Measurements from ENCODE around the gene LAMB4. TPM values are rescaled to one million over a fixed set of nuclear protein-coding genes. Genes with fewer than 3 reads are reported as not detected.

LAMB4 gene
- total and polyA plus RNA-seq, 2 of the 8 experiments (the other 6 are each of a cell fraction or from before 2014, with no cell fraction given) = not detected

GRCh38 chr7:108078211-108078673 lies 51.9 kb downstream of the LAMB4 start:
- Histone ChIP-seq H3K4me3 (ENCODE audit: extremely low read depth in 1 of 4, insufficient read depth in 2 of 4, low read depth in 3 of 4, low read length in 4 of 4) (no peak overlapping the region), H2BK5ac (ENCODE audit: low read depth, low read length) (no peak overlapping the region), H3K27ac (ENCODE audit: low read depth, low read length) (no peak overlapping the region), H2AK5ac (ENCODE audit: low read depth, low read length) (no peak overlapping the region), H4K5ac (ENCODE audit: insufficient read length, low read depth, low read length) (no peak overlapping the region), H2BK15ac (ENCODE audit: low read length) (no peak overlapping the region), H3K56ac (replicated peaks; ENCODE audit: insufficient read length, low read depth, low read length) (no peak overlapping the region), H3K4me1 (replicated peaks in 1 of 4; ENCODE audit: control insufficient read depth in 3 of 4, insufficient read depth in 4 of 4, low read length in 3 of 4) (0 out of 7 replicates have a peak, but pooled peaks cover 0 to 4% (median 0%) of the 10 kb centered on the region in 4 experiments), H3K23ac (ENCODE audit: insufficient read length) (no peak overlapping the region), H2BK120ac (replicated peaks; ENCODE audit: low read depth, low read length) (no peak overlapping the region), H3K79me2 (ENCODE audit: control insufficient read depth in 1 of 2, insufficient read depth in 2 of 2, low read length in 2 of 2) (no peaks in the 10 kb centered on the region), H2BK20ac (ENCODE audit: low read length) (no peak overlapping the region), H3K27me3 (replicated peaks in 1 of 4; ENCODE audit: control insufficient read depth in 3 of 4, extremely low read depth in 1 of 4, insufficient read depth in 3 of 4, low read length in 3 of 4) (no peaks in the 10 kb centered on the region), H3K9me3 (ENCODE audit: insufficient read depth in 2 of 2, low read depth in 1 of 2, low read length in 1 of 2) (no peaks in the 10 kb centered on the region), H3K4me2 (ENCODE audit: insufficient read depth in 1 of 2, low read depth in 2 of 2, low read length in 2 of 2) (no peak overlapping the region), H3K14ac (ENCODE audit: insufficient read length) (no peak overlapping the region), H4K20me1 (replicated peaks in 1 of 2; ENCODE audit: control insufficient read depth in 1 of 2, insufficient read depth in 2 of 2, low read length in 2 of 2) (no peaks in the 10 kb centered on the region), H4K8ac (ENCODE audit: extremely low read depth, insufficient read depth, low read length) (no peak overlapping the region), H2BK12ac (ENCODE audit: low read depth, low read length) (no peak overlapping the region), H4K91ac (replicated peaks; ENCODE audit: insufficient read length, low read length) (no peak overlapping the region), H3K9ac (replicated peaks in 1 of 4; ENCODE audit: extremely low read depth in 1 of 4, low read depth in 3 of 4, low read length in 3 of 4) (no peak overlapping the region), H3K23me2 (ENCODE audit: low read depth, low read length) (no peaks in the 10 kb centered on the region), H3K4ac (replicated peaks; ENCODE audit: insufficient read length, low read depth, low read length) (no peak overlapping the region), H3K18ac (ENCODE audit: extremely low read depth, low read length) (no peak overlapping the region), H2AFZ (ENCODE audit: low read length) (no peak overlapping the region), H3K36me3 (ENCODE audit: control insufficient read depth in 2 of 4, insufficient read depth in 4 of 4, low read length in 3 of 4) (no peaks in the 10 kb centered on the region), H3K79me1 (ENCODE audit: low read depth, low read length) (no peaks in the 10 kb centered on the region)
- no peak for DNase-seq (ENCODE audit: low read depth in 1 of 2, low spot score in 2 of 2)
- ChIA-PET CTCF (ENCODE audit: partially characterized antibody) (interaction anchor here (0.6 to 1.4 kb wide), 6 partner anchors 7 to 153 kb away, joined by 3 to 4 read pairs (median 3); no protein-coding TSS in a partner anchor), POLR2A (ENCODE audit: partially characterized antibody) (no interaction called here)
- no peak for FAIRE-seq
- whole genome bisulfite sequencing, 2 experiments (ENCODE audit: extremely low coverage in 1 of 2, insufficient coverage in 1 of 2, insufficient read length in 1 of 2, insufficient replicate concordance in 2 of 2, low coverage in 1 of 2, low lambda C conversion rate in 2 of 2, missing lambda C conversion rate in 1 of 2) = 87% methylated on average over 1 of the region's 1 CpG; no CpG with 5 or more reads in 1 of the 2 experiments

Data from H1 (cell line).